DOHH2 (cell line): Measurements from ENCODE around the gene LRRN2.
"Not testable (repeated sequence)": the region's sequence is repeated elsewhere in the genome, so short reads cannot be mapped to it uniquely, and the experiment has no call there.

Experiments used
- H3F3A ChIP-seq: fragments of 200-600 bp; sonication (generic), shearing (Covaris generic); 2 replicates; pipeline ENCODE4 v1.6.0; 2016; ENCODE audit warnings: antibody characterized with exemption, mild to moderate bottlenecking; ENCODE audit not compliant: control insufficient read depth, insufficient read depth
- H3K27ac ChIP-seq: fragments of 200-600 bp; sonication (generic); 2 replicates; pipeline ENCODE4 v1.5.1; 2014; ENCODE audit warnings: low read depth, mild to moderate bottlenecking, low read length, moderate library complexity
- H3K27me3 ChIP-seq: fragments of 200-600 bp; sonication (generic); 2 replicates; pipeline ENCODE4 v1.6.1; 2014; ENCODE audit warnings: mild to moderate bottlenecking, low read length, mixed read lengths; ENCODE audit not compliant: control insufficient read depth
- H3K36me3 ChIP-seq: fragments of 200-600 bp; sonication (generic); 2 replicates; pipeline ENCODE4 v1.6.1; 2014; ENCODE audit warnings: mild to moderate bottlenecking, low read length, moderate library complexity, mixed read lengths; ENCODE audit not compliant: control insufficient read depth
- H3K4me1 ChIP-seq: fragments of 200-600 bp; sonication (generic); 2 replicates; pipeline ENCODE4 v1.6.1; 2014; ENCODE audit warnings: mild to moderate bottlenecking, low read length, mixed read lengths; ENCODE audit not compliant: control insufficient read depth
- H3K4me2 ChIP-seq: fragments of 200-600 bp; sonication (generic); 2 replicates; pipeline ENCODE4 v1.6.0; 2014; ENCODE audit warnings: mild to moderate bottlenecking, low read length, moderate library complexity
- H3K4me3 ChIP-seq: fragments of 200-600 bp; sonication (generic); 2 replicates; pipeline ENCODE4 v1.5.1; 2014; ENCODE audit warnings: mild to moderate bottlenecking, low read length, mixed read lengths
- H3K79me2 ChIP-seq: fragments of 200-600 bp; sonication (generic); 2 replicates; pipeline ENCODE4 v1.6.1; 2014; ENCODE audit warnings: mild to moderate bottlenecking, low read length, mixed read lengths; ENCODE audit not compliant: control insufficient read depth
- H3K9me2 ChIP-seq: fragments of 200-600 bp; sonication (generic); replicated peaks from 2 replicates; pipeline ENCODE4 v1.6.1; 2014; ENCODE audit warnings: mild to moderate bottlenecking, low read length, mixed read lengths; ENCODE audit not compliant: control insufficient read depth
- H3K9me3 ChIP-seq: fragments of 200-600 bp; sonication (generic); 2 replicates; pipeline ENCODE4 v1.6.1; 2014; ENCODE audit warnings: antibody characterized with exemption, low read length, mixed read lengths; ENCODE audit not compliant: control insufficient read depth, insufficient read depth
- H4K20me1 ChIP-seq: fragments of 200-600 bp; sonication (generic); 2 replicates; pipeline ENCODE4 v1.6.0; 2014; ENCODE audit warnings: low read depth, mild to moderate bottlenecking, antibody characterized with exemption, low read length, moderate library complexity; ENCODE audit not compliant: control insufficient read depth, insufficient read depth
- EZH2phosphoT487 ChIP-seq: fragments of 200-600 bp; sonication (generic); IDR thresholded peaks from 2 replicates; pipeline ENCODE4 v1.6.1; 2017; ENCODE audit warnings: borderline replicate concordance, mild to moderate bottlenecking, antibody characterized with exemption, low read length, moderate library complexity, mixed read lengths
- TF ChIP-seq, protein P1 (sequence below): fragments of 200-600 bp; sonication (generic); IDR thresholded peaks from one replicate; pipeline ENCODE4 v1.5.1; 2014; ENCODE audit warnings: antibody characterized with exemption, mild to moderate bottlenecking, low read depth, low read length; ENCODE audit not compliant: poor library complexity, severe bottlenecking

The LRRN2 gene

DNA sequence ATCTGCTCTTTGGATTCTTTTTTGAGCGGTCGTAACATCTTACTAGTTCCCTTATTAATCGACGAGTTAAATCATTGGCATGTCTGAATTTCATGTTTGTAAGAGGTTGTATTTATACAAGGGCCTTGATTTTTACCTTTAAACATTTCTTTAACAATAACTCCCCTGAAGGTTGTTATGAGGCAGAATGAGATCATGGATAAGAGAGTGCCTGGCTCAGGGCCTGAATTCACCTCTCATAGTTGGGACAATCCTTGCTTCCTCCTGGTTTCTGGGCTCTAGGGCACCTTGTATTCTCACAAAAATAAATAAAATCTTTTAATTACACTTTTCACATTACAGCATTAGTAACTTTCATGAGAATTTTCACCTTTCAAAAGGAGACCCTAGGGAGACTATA, 113.9 kb downstream of the LRRN2 start:
- Histone ChIP-seq H3K4me3 (no peak overlapping the region), H3K79me2 (no peaks in the 10 kb centered on the region), H3K4me1 (peaks cover 19% of the 10 kb centered on the region), H3K9me3 (no peaks in the 10 kb centered on the region), H4K20me1 (0 out of 2 replicates have a peak, but pooled peaks cover 3% of the 10 kb centered on the region), H3K9me2 (no peaks in the 10 kb centered on the region), H3K27me3 (no peaks in the 10 kb centered on the region), H3K36me3 (peaks cover 34% of the 10 kb centered on the region), H3K27ac (no peak overlapping the region), H3F3A (no peaks in the 10 kb centered on the region), H3K4me2 (no peak overlapping the region)
- TF ChIP-seq, protein P1, sequence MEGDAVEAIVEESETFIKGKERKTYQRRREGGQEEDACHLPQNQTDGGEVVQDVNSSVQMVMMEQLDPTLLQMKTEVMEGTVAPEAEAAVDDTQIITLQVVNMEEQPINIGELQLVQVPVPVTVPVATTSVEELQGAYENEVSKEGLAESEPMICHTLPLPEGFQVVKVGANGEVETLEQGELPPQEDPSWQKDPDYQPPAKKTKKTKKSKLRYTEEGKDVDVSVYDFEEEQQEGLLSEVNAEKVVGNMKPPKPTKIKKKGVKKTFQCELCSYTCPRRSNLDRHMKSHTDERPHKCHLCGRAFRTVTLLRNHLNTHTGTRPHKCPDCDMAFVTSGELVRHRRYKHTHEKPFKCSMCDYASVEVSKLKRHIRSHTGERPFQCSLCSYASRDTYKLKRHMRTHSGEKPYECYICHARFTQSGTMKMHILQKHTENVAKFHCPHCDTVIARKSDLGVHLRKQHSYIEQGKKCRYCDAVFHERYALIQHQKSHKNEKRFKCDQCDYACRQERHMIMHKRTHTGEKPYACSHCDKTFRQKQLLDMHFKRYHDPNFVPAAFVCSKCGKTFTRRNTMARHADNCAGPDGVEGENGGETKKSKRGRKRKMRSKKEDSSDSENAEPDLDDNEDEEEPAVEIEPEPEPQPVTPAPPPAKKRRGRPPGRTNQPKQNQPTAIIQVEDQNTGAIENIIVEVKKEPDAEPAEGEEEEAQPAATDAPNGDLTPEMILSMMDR, result no peak
- TF ChIP-seq EZH2phosphoT487, result no peak

DNA sequence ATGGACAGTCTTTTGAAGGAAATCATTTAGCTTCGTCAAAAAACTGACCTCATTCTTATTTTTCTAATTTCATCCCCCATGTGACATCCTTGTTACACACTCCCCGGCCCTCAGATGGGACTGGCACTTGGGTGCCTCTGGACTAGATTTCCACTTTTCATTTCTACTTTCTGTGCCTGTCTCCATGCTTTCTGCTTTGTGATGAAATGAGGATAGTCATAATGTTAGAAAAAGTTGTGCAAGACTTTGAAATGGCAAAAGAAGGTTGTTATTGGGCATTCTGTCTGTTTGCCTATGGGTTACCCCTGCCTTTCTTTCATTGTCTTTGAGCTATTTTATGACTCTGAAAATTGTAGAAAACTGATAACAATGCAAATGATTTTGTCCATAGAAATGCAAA, 114.4 kb downstream of the LRRN2 start:
- Histone ChIP-seq H3K9me3 (no peaks in the 10 kb centered on the region), H3K27ac (no peak overlapping the region), H3K27me3 (no peaks in the 10 kb centered on the region), H3K4me1 (peaks cover 22% of the 10 kb centered on the region), H3F3A (no peaks in the 10 kb centered on the region), H3K9me2 (no peaks in the 10 kb centered on the region), H4K20me1 (peaks cover 7% of the 10 kb centered on the region; the same call in 1 of the 2 replicates), H3K4me2 (no peak overlapping the region), H3K4me3 (no peak overlapping the region), H3K36me3 (peaks cover 39% of the 10 kb centered on the region), H3K79me2 (peaks cover 4% of the 10 kb centered on the region; the same call in 1 of the 2 replicates)
- TF ChIP-seq EZH2phosphoT487, result no peak
- TF ChIP-seq, protein P1, result no peak

GRCh38 chr1:204570021-204570420, 115.5 kb downstream of the LRRN2 start:
- H3K4me1 ChIP-seq, result peaks cover 32% of the 10 kb centered on the region

DNA sequence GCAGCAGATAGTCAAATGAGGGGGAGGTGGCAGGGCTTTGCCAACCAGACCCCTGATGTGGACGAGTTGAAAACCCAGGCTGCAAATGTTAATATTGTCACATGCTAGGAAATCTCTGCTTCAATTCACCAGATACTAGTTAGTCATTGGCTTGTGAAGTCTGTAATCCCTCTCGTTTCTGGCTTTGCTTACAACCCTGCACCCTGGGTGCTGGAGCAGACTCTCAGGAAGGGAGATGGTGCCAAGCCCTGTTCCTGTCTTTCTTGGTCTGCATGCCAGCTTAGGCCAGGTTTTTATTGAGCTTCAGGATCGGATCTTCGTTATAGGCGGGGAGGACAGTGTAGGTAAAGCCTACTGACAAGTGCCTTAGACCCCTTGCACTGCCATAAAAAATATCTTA, 116.1 kb downstream of the LRRN2 start:
- Histone ChIP-seq H3K9me3 (no peaks in the 10 kb centered on the region), H3K27me3 (no peaks in the 10 kb centered on the region), H3K27ac (no peak overlapping the region), H3K79me2 (peaks cover 10% of the 10 kb centered on the region), H3K4me1 (peaks cover 32% of the 10 kb centered on the region), H3K9me2 (no peaks in the 10 kb centered on the region), H3F3A (peaks cover 11% of the 10 kb centered on the region), H3K36me3 (peaks cover 50% of the 10 kb centered on the region), H4K20me1 (peaks cover 11% of the 10 kb centered on the region; the same call in 1 of the 2 replicates), H3K4me2 (no peak overlapping the region), H3K4me3 (no peak overlapping the region)
- TF ChIP-seq, protein P1, result no peak
- TF ChIP-seq EZH2phosphoT487, result no peak

More at GRCh38 chr1:204570021-204570420, 115.5 kb downstream of the LRRN2 start:
- not testable (repeated sequence) for H3K4me3 ChIP-seq, H3K27me3 ChIP-seq, H3K4me2 ChIP-seq, H3K9me2 ChIP-seq, H3F3A ChIP-seq, H3K27ac ChIP-seq, H3K9me3 ChIP-seq
- H3K36me3 ChIP-seq, result peaks cover 49% of the 10 kb centered on the region
- peaks cover 11% of the 10 kb centered on the region; the same call in 1 of the 2 replicates for H4K20me1 ChIP-seq
- H3K79me2 ChIP-seq, result peaks cover 10% of the 10 kb centered on the region
